Measurements from ENCODE around the gene ARAP2.

DNA sequence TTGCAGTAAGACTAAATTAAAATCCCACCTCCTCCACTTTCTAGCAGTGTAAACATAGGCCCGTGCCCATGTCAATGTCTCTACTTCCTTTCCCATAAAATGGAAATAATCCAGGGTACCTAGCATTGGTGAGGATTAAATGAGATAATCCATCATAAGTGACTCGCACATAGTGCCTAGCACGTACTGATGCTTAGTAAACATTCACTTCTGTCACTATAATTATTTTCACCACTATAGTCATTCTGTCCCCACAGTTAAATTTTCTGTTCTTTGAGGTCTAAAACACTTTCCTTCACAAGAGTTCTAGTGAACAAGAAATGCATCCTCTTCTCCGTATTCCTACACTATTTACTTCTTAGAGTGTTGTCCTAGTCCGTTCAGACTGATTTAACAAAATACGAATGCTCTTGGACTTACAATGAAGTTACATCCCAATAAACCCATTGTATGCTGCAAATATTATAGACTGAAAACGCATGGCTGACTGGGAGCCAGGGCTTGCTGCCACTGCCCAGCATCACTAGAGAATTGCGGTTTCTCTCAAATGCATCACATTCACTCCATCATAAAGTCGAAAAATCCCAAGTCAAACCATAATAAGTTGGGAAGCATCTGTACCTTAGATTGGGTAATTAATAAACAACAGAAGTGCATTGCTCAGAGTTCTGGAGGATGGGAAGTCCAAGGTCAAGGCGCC lies 10.6 kb downstream of the ARAP2 start:
- TF ChIP-seq, protein P1, sequence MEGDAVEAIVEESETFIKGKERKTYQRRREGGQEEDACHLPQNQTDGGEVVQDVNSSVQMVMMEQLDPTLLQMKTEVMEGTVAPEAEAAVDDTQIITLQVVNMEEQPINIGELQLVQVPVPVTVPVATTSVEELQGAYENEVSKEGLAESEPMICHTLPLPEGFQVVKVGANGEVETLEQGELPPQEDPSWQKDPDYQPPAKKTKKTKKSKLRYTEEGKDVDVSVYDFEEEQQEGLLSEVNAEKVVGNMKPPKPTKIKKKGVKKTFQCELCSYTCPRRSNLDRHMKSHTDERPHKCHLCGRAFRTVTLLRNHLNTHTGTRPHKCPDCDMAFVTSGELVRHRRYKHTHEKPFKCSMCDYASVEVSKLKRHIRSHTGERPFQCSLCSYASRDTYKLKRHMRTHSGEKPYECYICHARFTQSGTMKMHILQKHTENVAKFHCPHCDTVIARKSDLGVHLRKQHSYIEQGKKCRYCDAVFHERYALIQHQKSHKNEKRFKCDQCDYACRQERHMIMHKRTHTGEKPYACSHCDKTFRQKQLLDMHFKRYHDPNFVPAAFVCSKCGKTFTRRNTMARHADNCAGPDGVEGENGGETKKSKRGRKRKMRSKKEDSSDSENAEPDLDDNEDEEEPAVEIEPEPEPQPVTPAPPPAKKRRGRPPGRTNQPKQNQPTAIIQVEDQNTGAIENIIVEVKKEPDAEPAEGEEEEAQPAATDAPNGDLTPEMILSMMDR (IDR thresholded peaks at IDR 0.05; ENCODE audit: insufficient read depth, low read length, poor library complexity, severe bottlenecking), result no peak
- no peak for TF ChIP-seq EZH2phosphoT487 (conservative IDR thresholded peaks at IDR 0.05; ENCODE audit: low read length)

All from SU-DHL-6 (cell line).